RKO (cell line): ENCODE results near the gene RNF175.

Experiments used
- DNase-seq: peaks from one replicate; pipeline ENCODE4 v3.0.0-alpha.2; 2016; ENCODE audit warnings: low spot score

Gene RNF175

DNA sequence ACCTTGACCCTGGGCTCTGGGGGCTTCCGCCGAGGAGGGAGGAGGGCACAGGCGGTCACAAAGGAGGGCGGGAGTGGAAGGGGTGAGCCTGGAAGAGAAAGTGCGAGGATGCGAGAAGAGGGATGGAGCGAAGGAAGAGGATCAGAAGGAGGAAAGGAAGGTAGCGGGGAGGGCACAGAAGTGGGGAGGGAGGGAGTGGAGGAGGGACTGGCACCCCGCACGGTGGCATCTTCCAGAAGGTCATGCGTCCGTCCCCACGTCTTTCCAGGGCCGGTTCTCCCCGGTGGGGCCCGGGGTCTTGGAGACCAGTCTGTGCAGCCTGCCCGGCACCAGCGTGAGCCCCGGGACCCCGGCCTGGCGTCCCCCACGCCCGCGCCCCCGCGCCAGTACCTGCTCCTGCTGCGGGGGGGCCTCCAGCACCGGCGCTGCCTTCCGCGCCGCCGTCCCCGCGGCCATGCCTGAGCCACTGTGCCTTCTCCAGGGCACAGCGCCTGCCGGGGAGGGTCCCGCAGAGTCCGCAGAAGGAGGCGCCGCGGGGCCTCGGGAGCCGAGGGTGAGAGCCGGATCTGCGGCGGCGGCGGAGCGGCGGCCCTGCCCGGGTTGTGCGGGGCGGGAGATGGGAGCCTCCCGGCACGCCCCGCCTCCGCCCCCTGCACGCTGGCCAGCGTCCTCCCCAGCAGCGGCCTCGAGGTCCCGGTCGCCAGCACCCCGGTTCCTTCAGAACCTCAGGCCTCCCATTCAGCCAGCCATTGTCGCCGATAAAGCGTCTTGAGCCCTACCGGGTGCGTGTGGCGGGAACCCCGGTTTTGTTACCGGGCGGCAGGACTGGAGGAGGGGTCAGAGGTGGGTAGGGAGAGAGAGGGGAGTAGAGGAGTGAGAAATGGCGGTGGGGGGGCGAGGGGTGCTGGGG is at the start of gene RNF175:
RNF175 (minus strand) TSS at position 618 of the 910 bp plus-strand sequence; CDS start at position 456, 162 bp downstream.
- DNase-seq: no peak

DNA sequence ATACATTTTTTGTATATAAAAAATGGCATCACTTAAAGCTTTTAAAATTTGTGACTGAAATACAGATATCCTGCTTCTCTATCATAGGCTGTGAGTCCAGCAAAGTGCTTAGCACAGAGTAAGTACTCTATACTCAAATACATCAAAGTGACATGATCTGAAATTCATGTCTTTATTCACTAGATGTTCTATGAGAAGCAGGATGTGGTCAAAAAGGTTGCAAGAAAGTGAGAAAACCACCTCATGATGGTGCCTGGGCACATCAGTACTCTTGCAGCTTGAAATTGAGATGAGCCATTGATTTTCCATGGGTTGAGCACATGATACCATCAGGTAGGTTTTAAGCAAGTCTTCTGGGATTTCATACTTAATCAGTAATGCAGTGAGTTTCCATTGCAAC is 49.5 kb upstream of the RNF175 start:
- DNase-seq: no peak

GRCh38 chr4:153808175-153808574 is 48.4 kb upstream of the RNF175 start:
- no peak for DNase-seq

GRCh38 chr4:153806073-153806472 is 46.2 kb upstream of the RNF175 start:
- DNase-seq: no peak

DNA sequence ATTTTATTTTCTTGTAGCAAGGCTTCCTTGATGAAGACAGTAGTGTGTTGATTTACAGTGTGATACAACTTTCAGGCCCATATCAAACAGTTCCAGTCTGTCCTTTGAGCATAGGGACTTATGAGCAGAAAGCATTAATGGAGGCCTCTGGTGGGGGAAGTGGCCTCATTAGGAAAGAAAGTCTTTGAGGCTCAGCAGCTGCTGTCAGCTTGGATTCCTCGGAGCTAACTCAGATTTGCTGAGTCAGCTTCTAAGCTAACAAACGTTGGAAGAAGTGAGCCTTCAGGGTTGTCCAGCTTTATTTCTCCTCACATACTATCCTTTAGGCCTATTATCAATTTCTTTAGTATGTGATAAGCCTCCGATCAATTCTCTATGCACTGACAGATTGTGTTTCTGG is 44.9 kb upstream of the RNF175 start:
- DNase-seq: no peak

- DNase-seq: no peak
Measured at GRCh38 chr4:153799694-153800074, 39.9 kb upstream of the RNF175 start.

GRCh38 chr4:153798901-153799693 is 39.3 kb upstream of the RNF175 start:
- DNase-seq: no peak

GRCh38 chr4:153798420-153798819 is 38.6 kb upstream of the RNF175 start:
- no peak for DNase-seq

DNA sequence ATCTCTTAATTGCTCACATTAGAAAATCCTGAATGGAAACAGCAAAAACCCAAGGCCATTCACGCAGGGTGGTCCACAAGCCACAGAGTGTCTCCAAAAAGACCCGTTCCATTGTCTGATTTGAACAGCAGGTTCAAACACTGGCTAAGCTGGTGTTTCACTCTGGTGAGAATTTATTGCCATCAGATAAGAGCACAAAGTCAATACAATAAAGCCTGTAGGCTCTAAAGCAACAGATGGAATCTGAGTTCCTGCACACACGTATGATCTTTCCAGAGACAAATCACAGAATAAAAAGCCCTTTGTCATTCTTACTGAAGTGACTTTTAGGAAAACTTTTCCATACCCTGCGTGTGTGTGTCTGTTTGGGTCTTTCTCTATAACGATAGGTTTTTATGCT is 34.2 kb upstream of the RNF175 start:
- DNase-seq: no peak

DNA sequence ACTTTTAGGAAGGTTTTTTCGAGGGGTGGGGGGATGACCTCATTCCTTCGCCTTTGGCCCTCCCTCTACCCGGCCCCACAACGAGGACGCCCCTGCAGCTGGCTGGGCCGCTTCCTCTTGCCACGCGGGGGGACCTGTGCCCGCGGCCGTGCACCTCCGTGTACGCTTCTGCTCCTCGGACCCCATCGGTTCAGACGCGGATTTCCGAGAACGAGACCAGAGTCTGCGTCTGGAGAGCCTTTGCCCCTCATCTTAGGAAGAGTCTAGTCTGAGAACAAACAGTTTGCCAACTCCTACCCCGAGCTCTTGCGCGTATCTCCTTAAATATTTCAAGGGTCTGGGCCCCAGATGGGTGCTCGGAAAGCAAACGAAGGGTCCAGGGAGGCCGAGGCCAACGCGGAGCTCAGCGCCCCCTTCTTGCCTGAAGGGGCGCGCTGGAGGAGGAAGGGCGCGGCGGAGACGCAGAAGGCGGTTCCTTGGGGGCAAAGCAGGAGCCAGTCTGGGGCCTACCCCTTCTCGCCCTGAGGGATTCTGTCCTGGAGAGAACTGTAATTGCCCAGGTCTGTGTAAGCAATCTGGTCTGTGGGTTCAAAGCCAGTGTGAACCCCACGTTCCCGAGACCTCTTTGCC is 32.9 kb upstream of the RNF175 start:
- no peak for DNase-seq

DNA sequence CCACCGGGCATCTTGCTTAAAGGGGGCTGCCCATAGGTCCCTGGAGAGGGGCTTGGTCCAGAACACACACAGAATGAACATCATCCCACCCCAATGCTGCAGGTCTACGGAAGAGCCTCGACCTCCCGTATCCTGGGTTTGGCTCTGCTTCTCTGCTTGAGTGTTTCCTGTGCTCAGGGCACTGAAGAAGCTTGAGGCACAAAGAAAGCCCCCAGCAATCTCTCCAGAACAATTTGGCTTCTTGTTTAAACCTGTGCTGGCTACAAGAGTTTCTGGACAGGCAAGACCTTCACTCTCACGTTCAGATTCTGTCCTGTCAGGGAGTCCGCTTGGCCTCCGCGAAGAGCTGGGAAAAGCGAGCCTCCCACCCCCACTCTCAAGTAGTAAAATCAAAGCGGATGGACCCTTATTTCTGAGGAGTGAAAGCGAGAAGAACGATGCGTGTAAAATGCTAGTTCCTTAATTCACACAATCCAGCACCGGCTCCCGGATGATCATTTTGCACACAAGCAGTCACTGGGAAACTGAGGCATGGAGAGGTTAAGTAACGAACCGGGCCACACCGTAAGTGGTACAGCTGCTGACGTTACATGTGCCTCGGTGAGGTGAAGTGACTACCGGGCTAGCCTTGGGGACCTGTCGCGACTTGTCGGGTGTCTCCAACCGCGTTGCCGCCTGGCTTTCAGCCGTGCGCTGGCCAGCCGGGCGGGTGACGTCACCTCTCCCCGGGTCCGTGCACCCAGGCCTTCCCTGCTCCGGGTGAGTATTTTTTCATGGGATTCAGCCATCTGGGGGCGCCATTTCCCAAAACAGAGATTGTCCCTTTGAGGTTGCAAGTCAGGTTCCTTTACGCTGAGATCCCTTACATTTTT is 32.2 kb upstream of the RNF175 start:
- DNase-seq: no peak

- no peak for DNase-seq
Measured at GRCh38 chr4:153790962-153791551, 31.2 kb upstream of the RNF175 start.

DNA sequence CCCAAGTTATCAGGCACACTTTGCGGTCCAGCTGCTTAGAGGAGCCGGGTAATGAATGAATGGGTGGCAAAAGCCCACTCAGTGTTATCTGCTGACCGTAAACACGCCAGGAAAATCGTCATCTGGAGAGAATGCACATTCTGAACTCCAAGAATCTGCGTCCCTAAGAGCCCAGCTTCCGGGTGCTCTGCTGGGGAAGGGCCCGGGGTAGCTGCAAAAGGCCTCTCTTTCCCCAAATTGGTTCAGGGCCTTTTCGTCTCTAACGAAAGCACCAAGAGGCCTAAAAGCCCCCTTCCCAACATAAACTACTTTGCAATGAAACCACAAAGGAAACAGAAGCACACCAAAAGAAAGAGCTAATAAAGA is 30.7 kb upstream of the RNF175 start:
- no peak for DNase-seq

DNA sequence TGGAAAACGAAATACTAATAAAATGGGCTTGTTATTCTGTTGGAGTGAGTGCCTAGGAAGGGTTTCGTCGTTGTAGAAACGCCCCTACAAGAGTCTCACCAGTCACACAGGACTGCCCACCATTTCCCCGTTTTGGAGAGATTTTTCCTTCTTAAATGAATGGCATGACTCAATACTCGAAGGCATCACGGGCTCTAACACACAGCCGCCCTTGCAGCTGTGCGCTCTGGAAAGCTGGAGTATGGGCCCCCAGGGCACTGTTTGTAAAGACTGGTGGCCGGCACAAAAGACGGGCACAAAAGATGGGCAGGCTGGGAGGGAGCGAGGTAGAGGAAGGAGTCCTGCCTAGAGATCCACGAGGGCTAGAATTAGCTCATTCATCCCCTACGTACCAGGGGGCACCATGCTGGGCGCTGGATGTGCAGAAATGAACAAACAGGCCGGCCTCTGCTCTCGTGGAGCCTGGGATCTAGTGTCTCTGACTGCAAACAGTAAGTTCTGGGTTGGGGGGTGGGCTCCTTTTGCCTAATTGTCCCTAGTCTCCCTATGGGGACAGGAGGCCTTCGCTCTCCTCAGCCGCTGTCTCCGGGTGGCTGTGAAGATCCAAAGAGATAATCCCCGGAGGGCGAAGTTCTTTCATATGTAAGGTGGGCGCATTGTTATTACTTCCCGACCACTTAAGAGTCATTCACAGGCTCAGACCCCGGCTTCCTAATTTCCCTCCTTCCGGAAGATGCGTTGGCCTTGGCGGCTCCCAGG is 30.1 kb upstream of the RNF175 start:
- DNase-seq: no peak

DNA sequence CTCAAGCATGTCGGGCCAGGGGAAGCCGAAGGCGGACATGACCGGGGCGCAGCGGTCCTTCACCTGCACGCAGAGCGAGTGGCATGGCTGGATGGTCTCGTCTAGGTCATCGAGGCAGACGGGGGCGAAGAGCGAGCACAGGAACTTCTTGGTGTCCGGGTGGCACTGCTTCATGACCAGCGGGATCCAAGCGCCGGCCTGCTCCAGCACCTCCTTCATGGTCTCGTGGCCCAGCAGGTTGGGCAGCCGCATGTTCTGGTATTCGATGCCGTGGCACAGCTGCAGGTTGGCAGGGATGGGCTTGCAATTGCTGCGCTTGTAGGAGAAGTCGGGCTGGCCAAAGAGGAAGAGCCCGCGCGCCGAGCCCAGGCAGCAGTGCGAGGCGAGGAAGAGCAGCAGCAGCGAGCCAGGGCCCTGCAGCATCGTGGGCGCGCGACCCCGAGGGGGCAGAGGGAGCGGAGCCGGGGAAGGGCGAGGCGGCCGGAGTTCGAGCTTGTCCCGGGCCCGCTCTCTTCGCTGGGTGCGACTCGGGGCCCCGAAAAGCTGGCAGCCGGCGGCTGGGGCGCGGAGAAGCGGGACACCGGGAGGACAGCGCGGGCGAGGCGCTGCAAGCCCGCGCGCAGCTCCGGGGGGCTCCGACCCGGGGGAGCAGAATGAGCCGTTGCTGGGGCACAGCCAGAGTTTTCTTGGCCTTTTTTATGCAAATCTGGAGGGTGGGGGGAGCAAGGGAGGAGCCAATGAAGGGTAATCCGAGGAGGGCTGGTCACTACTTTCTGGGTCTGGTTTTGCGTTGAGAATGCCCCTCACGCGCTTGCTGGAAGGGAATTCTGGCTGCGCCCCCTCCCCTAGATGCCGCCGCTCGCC is 28.8 kb upstream of the RNF175 start, which contains the start of gene SFRP2:
SFRP2 (minus strand) TSS at position 671 of the 864 bp plus-strand sequence; CDS start at position 423, 248 bp downstream.
- DNase-seq: no peak

DNA sequence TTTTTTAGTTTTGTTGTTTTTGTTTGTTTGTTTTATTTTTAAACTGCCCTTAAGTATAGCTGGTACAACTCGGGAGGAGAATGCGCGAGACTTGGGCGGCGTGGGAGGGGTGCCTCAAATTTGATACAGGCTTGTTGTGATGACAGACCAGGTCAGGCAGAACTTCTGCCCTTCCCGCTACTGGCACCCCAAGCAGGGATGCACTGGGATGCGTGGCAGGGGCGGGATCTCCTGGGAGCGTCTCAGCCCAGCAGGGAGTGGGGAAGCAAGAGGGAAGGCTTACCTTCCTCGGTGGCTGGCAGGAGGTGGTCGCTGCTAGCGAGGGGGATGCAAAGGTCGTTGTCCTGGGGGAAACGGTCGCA is 28.2 kb upstream of the RNF175 start:
- no peak for DNase-seq

GRCh38 chr4:153787575-153787974 is 27.8 kb upstream of the RNF175 start:
- DNase-seq: no peak

- no peak for DNase-seq
Measured at GRCh38 chr4:153787061-153787560, 27.3 kb upstream of the RNF175 start.
